ENCODE results near the gene UBE2E2. TPM values are rescaled to one million over a fixed set of nuclear protein-coding genes. Genes with fewer than 3 reads are reported as not detected.
A peak's percentile ranks its signal among the peaks of the same experiment; 100 is the strongest.

Gene UBE2E2
- total and polyA plus RNA-seq, 2 of the 13 experiments (the other 11 are each of a cell fraction or from before 2014, with no cell fraction given) = 0.77 to 1.5 TPM

DNA sequence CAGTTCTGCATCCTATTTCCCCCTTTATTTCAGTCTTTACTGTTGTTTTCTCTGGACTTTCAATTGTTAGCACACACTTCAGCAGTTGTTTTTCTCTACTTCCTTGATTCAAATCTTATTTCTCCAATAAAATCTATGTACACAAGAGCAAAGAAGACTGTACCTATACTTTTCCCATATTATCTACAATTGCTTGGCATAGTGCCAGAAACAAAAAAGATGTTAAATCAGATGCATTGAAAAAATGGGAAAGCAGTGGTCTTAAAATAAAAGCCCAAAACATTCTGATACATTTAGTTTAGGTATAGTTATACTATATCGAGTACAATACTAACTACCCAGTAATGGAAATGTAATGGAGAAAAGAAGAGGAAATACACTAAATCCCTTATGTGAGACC lies 265.1 kb downstream of the UBE2E2 start:
- FAIRE-seq (no peak), ATAC-seq (no peak), DNase-seq (ENCODE audit: low spot score) (no peak)
- no peak overlapping the region for H3K27ac ChIP-seq (ENCODE audit: extremely low read length, insufficient read depth, low read length)
- BruUV-seq (replicated peaks) = no TSS peak
- H3K79me2 ChIP-seq (ENCODE audit: insufficient read depth, low read length) = no peaks in the 10 kb centered on the region
- H3K9ac ChIP-seq (ENCODE audit: insufficient read depth, low read depth, low read length) = no peak overlapping the region
- no peak overlapping the region for H3K4me2 ChIP-seq (ENCODE audit: low read depth, low read length)
- no peak for TF ChIP-seq HIVEP1 (CRISPR knock-in tag; IDR thresholded peaks at IDR 0.05)
- no peak for TF ChIP-seq ZNF569 (CRISPR knock-in tag; IDR thresholded peaks at IDR 0.05; ENCODE audit: borderline replicate concordance)
- TF ChIP-seq LCORL (IDR thresholded peaks at IDR 0.05) = peak; percentile 86
- no peak for TF ChIP-seq LCORL (CRISPR knock-in tag; IDR thresholded peaks at IDR 0.05)
- CTCF ChIA-PET (ENCODE audit: low intra/inter-chr PET ratio, low total read pairs) = no interaction called here
- no peaks in the 10 kb centered on the region for H3K4me1 ChIP-seq (ENCODE audit: insufficient read depth, low read length)
- 21% methylated on average over 1 of the region's 1 CpG for WGBS (ENCODE audit: low lambda C conversion rate)
- no peaks in the 10 kb centered on the region for H3K9me3 ChIP-seq (ENCODE audit: low read length)
- no peaks in the 10 kb centered on the region for H3K36me3 ChIP-seq (replicated peaks in 1 of 2; ENCODE audit: control insufficient read depth in 1 of 2, insufficient read depth in 2 of 2, low read length in 2 of 2)
- no peak overlapping the region for H2AFZ ChIP-seq (ENCODE audit: low read length)
- in situ Hi-C loops (cut with HindIII; ENCODE audit: extremely low pct_ligation_motif_present, low pct_unique_long_range_greater_than_20kb) = no loop called here
- intact Hi-C loops (cut with micrococcal nuclease; ENCODE audit: unreplicated experiment) = no loop called here
- no peaks in the 10 kb centered on the region for H3K27me3 ChIP-seq (ENCODE audit: control insufficient read depth in 1 of 2, insufficient read depth in 2 of 2, low read length in 2 of 2)
- no peak overlapping the region for H3K4me3 ChIP-seq (replicated peaks in 1 of 3; ENCODE audit: insufficient read depth in 1 of 3, low read depth in 2 of 3, low read length in 3 of 3)
- H4K20me1 ChIP-seq (ENCODE audit: insufficient read depth, low read length) = no peaks in the 10 kb centered on the region
- POLR2A ChIA-PET = no interaction called here

DNA sequence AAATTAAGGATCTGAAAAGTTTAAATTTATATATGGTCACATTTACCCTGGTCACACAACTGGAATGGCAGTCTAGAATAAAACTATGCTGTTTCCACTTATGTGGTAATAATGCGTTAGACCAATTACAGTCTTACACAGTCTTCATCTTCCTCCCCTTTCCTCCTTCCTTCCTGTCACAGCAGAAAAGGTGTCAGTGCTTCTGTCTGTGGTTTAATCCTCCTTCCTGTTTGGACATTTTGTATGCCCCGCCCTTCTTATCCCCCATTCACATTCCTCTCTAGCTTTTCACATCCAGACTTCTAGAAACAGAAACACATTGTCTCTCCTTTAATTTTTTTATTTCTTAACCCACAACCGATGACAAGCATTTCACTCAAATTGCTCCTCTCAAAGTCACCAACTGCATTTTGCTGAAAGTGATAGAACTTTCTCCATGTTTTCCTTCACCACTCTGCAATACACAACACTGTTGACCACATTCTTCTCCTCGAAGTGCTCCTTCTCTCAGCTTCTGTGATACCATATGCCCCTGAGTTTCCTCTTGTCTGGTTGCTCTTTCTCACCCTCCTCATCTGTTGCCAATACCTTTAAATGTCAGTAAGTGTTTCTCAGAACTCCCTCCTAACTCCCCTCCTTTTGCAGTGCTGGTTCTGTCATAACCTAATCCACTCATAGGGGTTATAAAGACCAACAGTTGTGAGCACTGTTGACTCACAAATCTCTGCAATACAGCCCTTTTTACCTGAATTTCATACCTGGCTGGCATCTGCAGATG lies 271.6 kb downstream of the UBE2E2 start:
- H3K9ac ChIP-seq (ENCODE audit: insufficient read depth, low read depth, low read length) = no peak overlapping the region
- ATAC-seq (no peak), DNase-seq (ENCODE audit: low spot score) (no peak), FAIRE-seq (no peak)
- H3K9me3 ChIP-seq (ENCODE audit: low read length) = no peaks in the 10 kb centered on the region
- no peaks in the 10 kb centered on the region for H3K79me2 ChIP-seq (ENCODE audit: insufficient read depth, low read length)
- no peak overlapping the region for H2AFZ ChIP-seq (ENCODE audit: low read length)
- H3K4me2 ChIP-seq (ENCODE audit: low read depth, low read length) = no peak overlapping the region
- ChIA-PET CTCF (ENCODE audit: low intra/inter-chr PET ratio, low total read pairs) (no interaction called here), POLR2A (no interaction called here)
- H3K27ac ChIP-seq (ENCODE audit: extremely low read length, insufficient read depth, low read length) = no peak overlapping the region
- in situ Hi-C loops (cut with HindIII; ENCODE audit: extremely low pct_ligation_motif_present, low pct_unique_long_range_greater_than_20kb) (no loop called here), intact Hi-C loops (cut with micrococcal nuclease; ENCODE audit: unreplicated experiment) (no loop called here)
- H4K20me1 ChIP-seq (ENCODE audit: insufficient read depth, low read length) = no peaks in the 10 kb centered on the region
- TF ChIP-seq, protein P1, sequence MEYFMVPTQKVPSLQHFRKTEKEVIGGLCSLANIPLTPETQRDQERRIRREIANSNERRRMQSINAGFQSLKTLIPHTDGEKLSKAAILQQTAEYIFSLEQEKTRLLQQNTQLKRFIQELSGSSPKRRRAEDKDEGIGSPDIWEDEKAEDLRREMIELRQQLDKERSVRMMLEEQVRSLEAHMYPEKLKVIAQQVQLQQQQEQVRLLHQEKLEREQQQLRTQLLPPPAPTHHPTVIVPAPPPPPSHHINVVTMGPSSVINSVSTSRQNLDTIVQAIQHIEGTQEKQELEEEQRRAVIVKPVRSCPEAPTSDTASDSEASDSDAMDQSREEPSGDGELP (IDR thresholded peaks at IDR 0.05; ENCODE audit: borderline replicate concordance, low read depth) = no peak
- TF ChIP-seq, protein P2, sequence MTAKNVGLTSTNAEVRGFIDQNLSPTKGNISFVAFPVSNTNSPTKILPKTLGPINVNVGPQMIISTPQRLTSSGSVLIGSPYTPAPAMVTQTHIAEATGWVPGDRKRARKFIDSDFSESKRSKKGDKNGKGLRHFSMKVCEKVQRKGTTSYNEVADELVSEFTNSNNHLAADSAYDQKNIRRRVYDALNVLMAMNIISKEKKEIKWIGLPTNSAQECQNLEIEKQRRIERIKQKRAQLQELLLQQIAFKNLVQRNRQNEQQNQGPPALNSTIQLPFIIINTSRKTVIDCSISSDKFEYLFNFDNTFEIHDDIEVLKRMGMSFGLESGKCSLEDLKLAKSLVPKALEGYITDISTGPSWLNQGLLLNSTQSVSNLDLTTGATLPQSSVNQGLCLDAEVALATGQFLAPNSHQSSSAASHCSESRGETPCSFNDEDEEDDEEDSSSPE (CRISPR knock-in tag; IDR thresholded peaks at IDR 0.05) = no peak
- TF ChIP-seq, protein P3, sequence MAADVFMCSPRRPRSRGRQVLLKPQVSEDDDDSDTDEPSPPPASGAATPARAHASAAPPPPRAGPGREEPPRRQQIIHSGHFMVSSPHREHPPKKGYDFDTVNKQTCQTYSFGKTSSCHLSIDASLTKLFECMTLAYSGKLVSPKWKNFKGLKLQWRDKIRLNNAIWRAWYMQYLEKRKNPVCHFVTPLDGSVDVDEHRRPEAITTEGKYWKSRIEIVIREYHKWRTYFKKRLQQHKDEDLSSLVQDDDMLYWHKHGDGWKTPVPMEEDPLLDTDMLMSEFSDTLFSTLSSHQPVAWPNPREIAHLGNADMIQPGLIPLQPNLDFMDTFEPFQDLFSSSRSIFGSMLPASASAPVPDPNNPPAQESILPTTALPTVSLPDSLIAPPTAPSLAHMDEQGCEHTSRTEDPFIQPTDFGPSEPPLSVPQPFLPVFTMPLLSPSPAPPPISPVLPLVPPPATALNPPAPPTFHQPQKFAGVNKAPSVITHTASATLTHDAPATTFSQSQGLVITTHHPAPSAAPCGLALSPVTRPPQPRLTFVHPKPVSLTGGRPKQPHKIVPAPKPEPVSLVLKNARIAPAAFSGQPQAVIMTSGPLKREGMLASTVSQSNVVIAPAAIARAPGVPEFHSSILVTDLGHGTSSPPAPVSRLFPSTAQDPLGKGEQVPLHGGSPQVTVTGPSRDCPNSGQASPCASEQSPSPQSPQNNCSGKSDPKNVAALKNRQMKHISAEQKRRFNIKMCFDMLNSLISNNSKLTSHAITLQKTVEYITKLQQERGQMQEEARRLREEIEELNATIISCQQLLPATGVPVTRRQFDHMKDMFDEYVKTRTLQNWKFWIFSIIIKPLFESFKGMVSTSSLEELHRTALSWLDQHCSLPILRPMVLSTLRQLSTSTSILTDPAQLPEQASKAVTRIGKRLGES (CRISPR knock-in tag; IDR thresholded peaks at IDR 0.05; ENCODE audit: borderline replicate concordance) = no peak
- TF ChIP-seq ZBTB42 (CRISPR knock-in tag; IDR thresholded peaks at IDR 0.05) = no peak
- no peak for TF ChIP-seq ZNF678 (CRISPR knock-in tag; IDR thresholded peaks at IDR 0.05)
- H3K27me3 ChIP-seq (ENCODE audit: control insufficient read depth in 1 of 2, insufficient read depth in 2 of 2, low read length in 2 of 2) = no peaks in the 10 kb centered on the region
- H3K4me1 ChIP-seq (ENCODE audit: insufficient read depth, low read length) = no peaks in the 10 kb centered on the region
- 36% methylated on average over 4 of the region's 4 CpGs for WGBS (ENCODE audit: low lambda C conversion rate)
- BruUV-seq (replicated peaks) = no TSS peak
- no peak overlapping the region for H3K4me3 ChIP-seq (replicated peaks in 1 of 3; ENCODE audit: insufficient read depth in 1 of 3, low read depth in 2 of 3, low read length in 3 of 3)
- H3K36me3 ChIP-seq (replicated peaks in 1 of 2; ENCODE audit: control insufficient read depth in 1 of 2, insufficient read depth in 2 of 2, low read length in 2 of 2) = no peaks in the 10 kb centered on the region

Data from HepG2 (cell line).